Testis (tissue), 2 donors: ENCODE results near the gene TMEM106C.

Source experiments
- CTCF ChIP-seq, 3 experiments: fragments of 450-650 bp in 2 of 3; fragments of 200-600 bp in 1 of 3; sonication (generic) in 1 of 3; IDR thresholded peaks; one replicate each; pipeline ENCODE4 v1.5.1; 2016 to 2019; ENCODE audit warnings: antibody characterized with exemption in 3 of 3, mild to moderate bottlenecking in 2 of 3, moderate library complexity in 1 of 3
- POLR2A ChIP-seq: fragments of 450-650 bp; IDR thresholded peaks from one replicate; pipeline ENCODE4 v1.6.1; 2017; ENCODE audit warnings: antibody characterized with exemption, mild to moderate bottlenecking, moderate library complexity

GRCh38 chr12:48001505-48002413 is 38.4 kb downstream of the TMEM106C start:
- no peak for TF ChIP-seq CTCF (IDR thresholded peaks at IDR 0.05)
- TF ChIP-seq POLR2A: no peak
